IMR-90 (cell line): Measurements from ENCODE around the gene C10orf67. TPM values are rescaled to one million over a fixed set of nuclear protein-coding genes. Genes with fewer than 3 reads are reported as not detected.

ENCODE experiments used
- ATAC-seq: fragments of 200-7000 bp; cut with Tn5 transposase; 2 replicates; pipeline ENCODE4 v1.9.1; 2020; ENCODE audit warnings: low read depth, mild to moderate bottlenecking, moderate library complexity
- BruUV-seq: library from RNA; stranded (reverse); fragments of 400-500 nt; replicated peaks from 2 replicates; lab custom pipeline; 2021; lab: Mats Ljungman, UMichigan
- CTCF ChIA-PET: fragments of 300-600 bp; formaldehyde crosslinking; extraction: SDS; loops from one replicate; lab custom pipeline; 2021; ENCODE audit warnings: antibody characterized with exemption; lab: Yijun Ruan, JAX
- POLR2A ChIA-PET: fragments of 300-600 bp; sonication (Branson Sonifier 250); formaldehyde crosslinking; loops from one replicate; lab custom pipeline; 2022; ENCODE audit warnings: antibody characterized with exemption; ENCODE audit not compliant: unreplicated experiment; lab: Charles Lee
- DNase-seq: peaks from one replicate; pipeline ENCODE4 v3.0.0; 2013
- H2AFZ ChIP-seq: replicated peaks from 2 replicates; pipeline ENCODE3; 2013; ENCODE audit warnings: low read length, mild to moderate bottlenecking; ENCODE audit not compliant: poor library complexity
- H2AK5ac ChIP-seq: 2 replicates; pipeline ENCODE4 v1.6.1; 2013; ENCODE audit warnings: low read depth, low read length, inconsistent platforms
- H2AK9ac ChIP-seq: replicated peaks from 2 replicates; pipeline ENCODE3; 2013; ENCODE audit warnings: mild to moderate bottlenecking, low read depth, low read length, moderate library complexity; ENCODE audit not compliant: poor library complexity
- H2BK120ac ChIP-seq: 2 replicates; pipeline ENCODE4 v1.6.1; 2013; ENCODE audit warnings: low read depth, low read length, inconsistent platforms
- H2BK15ac ChIP-seq: 3 replicates; pipeline ENCODE4 v1.6.1; 2013; ENCODE audit warnings: low read depth, low read length, inconsistent platforms
- H2BK20ac ChIP-seq: 2 replicates; pipeline ENCODE4 v1.6.1; 2013; ENCODE audit warnings: low read depth, mild to moderate bottlenecking, inconsistent platforms, low read length, moderate library complexity
- H2BK5ac ChIP-seq: 2 replicates; pipeline ENCODE4 v1.6.1; 2013; ENCODE audit warnings: mild to moderate bottlenecking, low read depth, low read length, inconsistent platforms; ENCODE audit not compliant: poor library complexity, severe bottlenecking
- H3K14ac ChIP-seq: replicated peaks from 2 replicates; pipeline ENCODE4 v1.6.1; 2013; ENCODE audit warnings: low read depth, low read length, inconsistent platforms
- H3K18ac ChIP-seq: 2 replicates; pipeline ENCODE4 v1.6.1; 2013; ENCODE audit warnings: low read depth, low read length, control low read depth
- H3K23ac ChIP-seq: 2 replicates; pipeline ENCODE4 v1.6.1; 2013; ENCODE audit warnings: low read depth, low read length, inconsistent platforms
- H3K27ac ChIP-seq: 2 replicates; pipeline ENCODE4 v1.5.1; 2013; ENCODE audit warnings: mild to moderate bottlenecking, control low read depth, low read length; ENCODE audit not compliant: insufficient read depth
- H3K27me3 ChIP-seq: 2 replicates; pipeline ENCODE4 v1.6.1; 2013; ENCODE audit warnings: low read length; ENCODE audit not compliant: control insufficient read depth, insufficient read depth
- H3K36me3 ChIP-seq: 2 replicates; pipeline ENCODE4 v1.6.1; 2013; ENCODE audit warnings: low read length, mixed read lengths; ENCODE audit not compliant: control insufficient read depth, insufficient read depth
- H3K4ac ChIP-seq: 2 replicates; pipeline ENCODE4 v1.6.1; 2013; ENCODE audit warnings: low read depth, low read length, inconsistent platforms
- H3K4me1 ChIP-seq: 2 replicates; pipeline ENCODE4 v1.6.1; 2013; ENCODE audit warnings: low read length, mixed read lengths; ENCODE audit not compliant: control insufficient read depth, insufficient read depth
- H3K4me2 ChIP-seq: 2 replicates; pipeline ENCODE4 v1.6.1; 2013; ENCODE audit warnings: low read depth, mild to moderate bottlenecking, control low read depth, low read length, moderate library complexity
- H3K4me3 ChIP-seq: 2 replicates; pipeline ENCODE4 v1.5.1; 2013; ENCODE audit warnings: low read depth, mild to moderate bottlenecking, control low read depth, low read length, moderate library complexity; ENCODE audit not compliant: insufficient read depth
- H3K56ac ChIP-seq: 2 replicates; pipeline ENCODE4 v1.6.1; 2013; ENCODE audit warnings: low read length, inconsistent platforms; ENCODE audit not compliant: insufficient read depth; ENCODE audit errors: extremely low read depth
- H3K79me1 ChIP-seq, 2 experiments: 2 replicates each; pipeline ENCODE4 v1.6.1; 2013; ENCODE audit warnings: low read length in 2 of 2, inconsistent platforms in 1 of 2, low read depth in 1 of 2
- H3K9ac ChIP-seq: 2 replicates; pipeline ENCODE4 v1.6.1; 2013; ENCODE audit warnings: low read depth, low read length, control low read depth
- H3K9me1 ChIP-seq: 2 replicates; pipeline ENCODE4 v1.6.1; 2013; ENCODE audit warnings: low read length, inconsistent platforms; ENCODE audit not compliant: insufficient read depth
- H3K9me3 ChIP-seq: 2 replicates; pipeline ENCODE4 v1.6.1; 2013; ENCODE audit warnings: low read length; ENCODE audit not compliant: control insufficient read depth, insufficient read depth
- H4K20me1 ChIP-seq: 2 replicates; pipeline ENCODE4 v1.6.1; 2013; ENCODE audit warnings: low read length, inconsistent platforms; ENCODE audit not compliant: insufficient read depth
- H4K5ac ChIP-seq: 2 replicates; pipeline ENCODE4 v1.6.1; 2013; ENCODE audit warnings: mild to moderate bottlenecking, low read depth, low read length, control low read depth
- H4K8ac ChIP-seq, 2 experiments: 2 replicates each; pipeline ENCODE4 v1.6.1; 2013; ENCODE audit warnings: low read depth in 2 of 2, low read length in 2 of 2, control low read depth in 1 of 2, inconsistent platforms in 1 of 2
- H4K91ac ChIP-seq: 2 replicates; pipeline ENCODE4 v1.6.1; 2013; ENCODE audit warnings: low read depth, low read length, inconsistent platforms; ENCODE audit not compliant: insufficient read depth
- CEBPB ChIP-seq: IDR thresholded peaks from 2 replicates; pipeline ENCODE4 v1.6.1; 2012; ENCODE audit warnings: low read depth, low read length, improper control_type of control experiment
- MAFK ChIP-seq: IDR thresholded peaks from 2 replicates; pipeline ENCODE4 v1.6.1; 2012; ENCODE audit warnings: low read depth, low read length, improper control_type of control experiment
- RAD21 ChIP-seq: IDR thresholded peaks from 2 replicates; pipeline ENCODE4 v1.6.1; 2012; ENCODE audit warnings: low read length, improper control_type of control experiment
- WGBS, 2 experiments: methylation state at CpG; one replicate each; pipeline versions ENCODE4 v1.1.5 to v1.1.7; 2013; ENCODE audit warnings: missing lambda C conversion rate in 2 of 2; ENCODE audit not compliant: insufficient read length in 1 of 2; ENCODE audit errors: extremely low coverage in 2 of 2; 5-methylcytosine and 5-hydroxymethylcytosine counted together
- dilution Hi-C: fragments of 300-500 bp; cut with HindIII; formaldehyde crosslinking; loops from one replicate; pipeline ENCODE4 v1.14.3; 2018; ENCODE audit warnings: low sequenced_read_pairs; ENCODE audit not compliant: unreplicated experiment
- in situ Hi-C: fragments of 300-500 bp; cut with MboI; formaldehyde crosslinking; loops from 3 replicates; pipeline ENCODE4 v1.14.3; 2019; ENCODE audit warnings: low sequenced_read_pairs, inconsistent platforms, mixed read lengths
- intact Hi-C: fragments of 100-400 bp; cut with micrococcal nuclease; formaldehyde crosslinking; loops from 2 replicates; pipeline ENCODE4 v1.10.0; 2022
- polyA plus RNA-seq, 3 experiments: library from polyadenylated mRNA; depleted of rRNA; stranded (reverse); fragments of >200 nt; gene quantifications; 2 replicates each; pipeline ENCODE4 v1.2.3, GENCODE V29; 2012; ENCODE audit warnings: low replicate concordance in 1 of 3
- total RNA-seq: library from RNA; depleted of rRNA; stranded (reverse); fragments of >200 nt; gene quantifications from 2 replicates; pipeline ENCODE4 v1.2.3, GENCODE V29; 2012

The C10orf67 gene
- total and polyA plus RNA-seq, 2 of the 4 experiments (the other 2 are of a cell fraction), result 0.15 to 0.18 TPM

- H3K4me2 ChIP-seq, result no peak overlapping the region
- H3K79me1 ChIP-seq, result no peaks in the 10 kb centered on the region
- H2BK5ac ChIP-seq, result no peak overlapping the region
- no peak overlapping the region for H4K5ac ChIP-seq
- H2BK15ac ChIP-seq, result no peak overlapping the region
- H4K20me1 ChIP-seq, result no peaks in the 10 kb centered on the region
- no peak overlapping the region for H2AK9ac ChIP-seq
- TF ChIP-seq MAFK (no peak), CEBPB (no peak), RAD21 (no peak)
- no peaks in the 10 kb centered on the region for H3K9me1 ChIP-seq
- intact Hi-C loops, result no loop called here
- ChIA-PET POLR2A (no interaction called here), CTCF (no interaction called here)
- H3K18ac ChIP-seq, result no peak overlapping the region
- ATAC-seq, result peak; percentile 42
- H3K4ac ChIP-seq, result no peak overlapping the region
- H3K27me3 ChIP-seq, result peaks cover 2% of the 10 kb centered on the region; the same call in 1 of the 2 replicates
- no CpG with 5 or more reads among the region's 3 CpGs for WGBS, 2 experiments
- no peak overlapping the region for H4K91ac ChIP-seq
- in situ Hi-C loops, result no loop called here
- H2BK120ac ChIP-seq, result no peak overlapping the region
- H3K56ac ChIP-seq, result no peak overlapping the region
- H3K14ac ChIP-seq, result no peak overlapping the region
- dilution Hi-C loops, result no loop called here
- H3K4me3 ChIP-seq, result no peak overlapping the region
- H3K9ac ChIP-seq, result no peak overlapping the region
- no peak overlapping the region for H2AFZ ChIP-seq
- no peak overlapping the region for H4K8ac ChIP-seq
- DNase-seq, result peak; percentile 19
- BruUV-seq, result no TSS peak
- H2BK20ac ChIP-seq, result no peak overlapping the region
- no peak overlapping the region for H3K23ac ChIP-seq
- no peaks in the 10 kb centered on the region for H3K36me3 ChIP-seq
- H3K4me1 ChIP-seq, result no peaks in the 10 kb centered on the region
- H3K27ac ChIP-seq, result no peak overlapping the region
- H3K9me3 ChIP-seq, result no peaks in the 10 kb centered on the region
- H2AK5ac ChIP-seq, result no peak overlapping the region
Measured at GRCh38 chr10:23370106-23370505, 25.5 kb upstream of the C10orf67 start.
